ENCODE results near the gene HMGN4.

The HMGN4 gene

DNA sequence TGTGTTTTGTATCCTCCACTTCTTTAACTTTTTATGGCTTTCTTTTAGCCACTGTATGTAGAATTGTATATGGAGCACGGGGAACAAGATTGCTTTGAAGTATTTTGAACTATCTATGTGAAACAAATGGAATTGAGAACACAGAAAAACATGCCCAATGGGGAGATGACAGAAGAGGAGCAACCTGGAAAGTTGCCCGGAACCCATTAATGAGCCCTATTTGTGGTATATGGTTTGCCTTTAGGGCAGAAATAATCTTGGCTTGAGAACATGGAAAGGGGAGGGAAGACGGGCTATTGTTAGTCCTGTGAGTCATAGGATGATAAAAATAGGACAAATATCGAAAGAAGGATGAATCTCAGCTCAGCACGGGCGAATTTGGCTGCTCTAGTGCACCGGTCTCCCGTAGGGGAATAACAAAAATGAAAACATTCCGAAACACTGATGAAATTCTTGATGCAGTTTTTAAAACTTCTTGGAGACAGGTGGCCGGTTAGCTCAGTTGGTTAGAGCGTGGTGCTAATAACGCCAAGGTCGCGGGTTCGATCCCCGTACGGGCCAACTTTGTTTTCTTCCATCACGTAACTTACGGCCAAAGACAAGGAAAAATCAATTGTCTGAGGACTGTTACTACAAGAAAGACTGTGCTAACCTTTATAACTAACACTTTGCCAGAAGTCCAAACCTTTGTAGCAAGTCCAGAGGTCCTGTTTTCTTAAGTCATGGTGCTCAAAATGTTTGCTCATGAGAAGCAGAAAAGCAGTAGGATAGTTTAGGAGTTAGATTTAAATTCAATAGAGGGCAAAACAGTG, 15.7 kb downstream of the HMGN4 start:
- DNase-seq = peak; percentile 62

DNA sequence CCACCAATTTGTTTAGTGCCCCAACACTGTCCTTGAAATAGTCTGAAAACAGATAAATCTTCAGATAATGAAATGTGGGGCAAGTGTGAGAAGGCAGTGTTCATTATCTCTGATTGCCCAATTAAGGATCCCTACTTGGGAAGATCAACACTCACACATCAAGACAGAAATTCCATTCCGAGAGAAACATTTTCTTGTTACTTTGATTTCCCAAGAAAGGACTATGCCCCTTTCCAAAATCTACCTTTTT, 16.2 kb downstream of the HMGN4 start:
- DNase-seq = no peak

DNA sequence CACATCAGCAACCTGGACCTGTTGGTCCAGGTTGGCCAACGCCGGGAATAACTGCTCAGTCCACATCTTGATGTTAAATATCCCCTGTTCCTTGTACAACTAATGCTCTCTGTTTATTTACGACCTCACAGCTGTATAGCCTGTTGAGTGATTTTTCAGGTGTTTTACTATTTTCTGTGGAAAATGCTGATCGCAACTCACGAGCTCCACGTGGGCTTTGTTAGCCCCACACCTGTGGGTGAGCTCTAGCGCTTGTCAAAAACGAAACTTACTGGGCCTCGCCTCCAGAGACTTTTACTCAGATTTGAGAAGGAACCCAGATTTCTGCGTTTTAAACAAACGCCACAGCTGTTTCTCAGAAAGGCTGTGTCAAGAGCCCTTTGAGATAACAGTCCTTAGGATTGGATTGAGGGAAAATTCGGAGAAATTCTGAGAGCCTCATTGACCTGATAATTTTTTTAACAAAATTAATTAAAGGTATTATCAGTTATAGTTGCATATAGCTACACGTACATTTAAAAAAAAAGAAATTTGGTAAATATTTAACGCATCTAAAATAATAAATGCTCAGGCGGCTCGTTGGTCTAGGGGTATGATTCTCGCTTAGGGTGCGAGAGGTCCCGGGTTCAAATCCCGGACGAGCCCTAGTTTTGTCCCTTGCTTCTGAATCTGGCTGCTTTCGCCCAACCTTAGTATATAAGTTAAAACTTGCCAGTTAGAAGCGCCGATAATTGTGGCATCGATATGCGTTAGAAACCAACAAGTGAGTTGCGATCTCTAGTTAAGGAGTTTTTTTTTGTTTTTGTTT, 16.7 kb downstream of the HMGN4 start:
- peak; percentile 52 for DNase-seq

DNA sequence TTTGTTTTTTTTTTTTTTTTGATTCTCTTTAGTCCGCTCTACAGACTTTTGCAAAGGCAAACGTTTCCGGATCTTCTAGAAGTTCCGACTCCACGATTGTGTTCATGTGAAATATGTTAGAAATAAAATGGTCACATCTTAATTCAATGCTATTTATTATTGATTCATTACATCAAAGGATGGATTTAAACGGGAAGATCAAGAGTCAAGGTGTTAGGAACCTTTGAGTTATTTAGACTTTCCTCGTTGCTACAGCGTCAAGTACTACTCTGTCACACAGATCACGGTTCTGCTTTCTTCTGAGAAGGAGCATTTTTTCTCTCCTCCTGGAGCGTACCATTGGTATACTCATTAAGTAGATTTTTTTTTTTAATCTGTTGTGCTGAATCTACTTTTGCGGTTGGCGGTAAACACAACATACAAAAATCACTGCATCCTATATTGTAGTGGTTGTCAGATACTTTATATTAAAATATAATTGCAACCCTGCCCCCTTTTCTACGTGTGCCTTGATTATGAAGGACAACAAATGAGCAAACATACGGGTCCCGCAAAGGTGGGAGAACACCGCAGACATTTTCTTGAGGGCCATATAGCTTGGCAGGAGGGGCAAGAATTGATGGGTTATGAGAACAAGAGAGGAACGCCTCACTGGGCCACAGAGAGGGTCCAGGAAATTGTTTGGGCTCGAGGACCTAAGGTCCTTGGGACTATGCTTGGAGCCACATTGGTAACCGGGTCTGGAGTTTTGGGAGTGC, 17.5 kb downstream of the HMGN4 start:
- DNase-seq = no peak

DNA sequence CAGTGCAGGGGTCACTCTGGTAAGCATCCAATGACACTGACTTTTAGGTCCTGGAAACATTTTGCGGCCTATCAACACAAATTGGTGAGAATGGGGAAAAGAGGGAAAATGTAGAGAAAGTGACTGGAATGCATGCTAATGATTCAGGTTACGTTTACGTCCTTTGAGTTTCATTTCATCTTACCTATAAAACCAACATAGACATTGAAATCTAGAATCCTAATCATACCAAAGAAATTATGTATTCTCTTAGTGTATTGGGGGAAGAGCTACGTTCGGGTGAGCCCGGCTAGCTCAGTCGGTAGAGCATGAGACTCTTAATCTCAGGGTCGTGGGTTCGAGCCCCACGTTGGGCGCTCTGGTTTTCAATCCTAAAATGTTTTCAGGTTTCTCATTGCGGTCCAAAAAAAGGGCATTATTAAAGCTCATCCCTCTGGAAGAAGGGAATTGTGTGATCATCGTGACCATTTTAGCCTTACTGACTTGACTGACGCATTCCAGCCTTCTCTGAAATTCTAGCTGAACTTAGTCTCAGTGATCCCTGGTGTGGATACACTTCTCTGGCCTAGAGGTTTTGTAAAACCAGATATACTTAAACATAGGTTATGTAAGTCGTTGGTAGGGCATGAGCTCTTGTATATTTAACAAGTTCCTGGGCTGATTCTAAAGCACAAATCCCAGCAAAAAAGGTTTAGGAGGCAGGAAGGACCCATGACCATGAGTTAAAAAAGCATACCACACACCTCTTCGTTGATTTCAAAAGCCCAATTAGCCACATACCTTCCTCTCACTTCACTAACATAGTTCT, 18.3 kb downstream of the HMGN4 start:
- peak; percentile 55 for DNase-seq

DNA sequence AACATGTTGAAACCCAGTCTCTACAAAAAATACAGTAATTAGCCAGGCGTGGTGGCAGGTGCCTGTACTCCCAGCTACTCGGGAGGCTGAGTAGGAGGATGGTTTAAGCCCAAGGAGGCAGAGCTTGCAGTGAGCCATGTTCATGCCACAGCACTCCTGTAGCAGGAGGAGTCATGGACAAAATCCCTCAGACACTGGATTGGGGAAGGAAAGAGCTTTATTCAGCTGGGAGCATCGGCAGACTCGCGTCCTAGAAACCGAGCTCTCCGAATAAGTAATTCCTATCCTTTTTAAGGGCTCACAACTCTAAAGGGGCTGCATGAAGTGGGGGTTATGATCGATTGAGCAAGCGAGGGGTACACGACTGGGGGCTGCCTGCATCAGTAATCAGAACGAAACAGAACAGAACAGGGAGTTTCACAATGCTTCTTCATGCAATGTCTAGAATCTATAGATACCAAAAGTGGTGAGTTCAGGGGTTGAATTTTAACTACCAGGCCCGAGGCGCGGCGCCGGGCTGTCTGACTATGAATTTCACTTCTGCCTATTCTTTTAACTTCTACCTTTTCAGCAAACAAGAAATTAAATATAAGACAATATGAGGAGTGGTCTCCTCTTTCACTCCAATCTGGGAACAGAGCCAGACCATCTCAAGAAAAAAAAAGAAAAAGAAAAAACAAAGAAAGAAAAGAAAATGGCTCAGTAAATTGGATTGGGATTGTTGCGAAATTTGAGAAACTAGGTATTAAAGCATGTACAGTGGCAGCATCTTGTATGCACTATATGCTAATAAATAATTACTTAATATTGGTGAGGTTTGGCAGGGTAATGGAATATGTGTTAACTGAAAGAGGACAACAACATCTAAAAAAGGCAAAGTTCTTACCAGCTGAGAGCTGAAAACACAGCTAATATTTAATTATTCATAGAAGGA, 23.6 kb downstream of the HMGN4 start:
- DNase-seq = no peak

DNA sequence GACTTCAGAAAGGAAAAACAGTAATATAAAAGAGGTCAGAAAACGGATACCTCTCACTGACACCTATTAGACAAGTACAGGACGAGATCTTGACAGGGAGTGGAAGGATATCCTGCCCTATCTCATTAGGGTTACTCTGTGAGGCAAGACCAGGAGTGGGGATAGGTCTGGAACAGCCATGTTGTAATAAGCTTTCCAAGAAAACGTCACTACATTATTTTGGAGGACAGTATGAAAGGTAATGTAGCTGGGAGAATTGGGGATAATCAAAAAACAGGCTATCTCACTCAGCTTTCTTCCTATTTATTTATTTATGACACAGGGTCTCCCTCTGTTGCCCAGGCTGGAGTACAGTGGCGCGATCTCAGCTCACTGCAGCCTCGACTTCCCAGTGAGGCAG, 25.3 kb downstream of the HMGN4 start:
- no peak for DNase-seq

DNA sequence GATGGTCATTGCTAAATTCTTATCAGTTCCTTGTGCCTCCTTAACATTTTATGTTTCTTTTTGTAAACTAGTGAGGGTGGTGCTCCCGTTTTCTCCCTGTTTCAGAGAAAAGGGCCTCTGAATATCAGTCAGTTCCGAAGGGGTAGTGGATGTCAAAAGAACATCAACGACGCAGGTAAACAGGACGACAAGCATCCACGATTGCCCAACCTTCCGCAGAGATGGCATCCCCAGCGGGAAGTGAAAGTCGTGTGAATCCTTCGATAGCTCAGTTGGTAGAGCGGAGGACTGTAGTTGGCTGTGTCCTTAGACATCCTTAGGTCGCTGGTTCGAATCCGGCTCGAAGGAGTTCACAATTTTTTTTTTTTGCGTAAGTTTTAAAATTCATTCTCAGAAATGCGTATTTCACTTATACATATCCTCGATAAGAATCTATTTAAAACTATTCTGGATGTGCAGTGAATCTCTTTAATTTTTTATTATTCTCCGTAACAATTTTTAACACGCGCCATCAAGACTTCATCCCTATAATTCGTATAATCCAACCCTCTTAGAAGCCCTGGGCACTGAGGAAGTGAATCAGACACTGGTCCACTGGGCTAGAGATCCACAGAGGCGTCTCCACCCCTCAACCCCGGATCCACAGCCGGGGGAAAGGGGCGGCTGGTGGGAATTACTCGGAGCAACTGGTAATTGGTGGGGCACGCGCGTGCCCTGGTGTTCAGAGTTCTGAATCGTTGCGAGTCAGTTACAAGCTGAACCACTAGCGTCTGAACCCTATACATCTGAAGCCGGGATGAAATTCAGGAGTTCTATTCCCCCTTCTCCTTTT, 30.7 kb downstream of the HMGN4 start:
- peak; percentile 79 for DNase-seq

DNA sequence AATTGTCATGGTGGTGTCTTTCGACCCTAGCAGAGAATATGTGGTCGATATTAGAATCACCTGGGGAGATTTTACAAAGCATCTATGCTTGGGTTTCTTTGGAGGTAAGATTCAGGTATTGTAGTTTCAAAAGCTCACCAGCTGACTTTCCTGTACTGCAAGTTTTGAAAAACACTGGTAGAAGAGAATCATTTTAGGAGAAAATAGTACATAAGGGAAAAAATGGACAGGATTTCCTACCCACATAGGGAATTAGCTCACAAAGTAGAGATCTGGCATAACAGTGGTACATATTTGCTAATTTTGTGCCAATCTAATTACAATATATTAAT, 31.2 kb downstream of the HMGN4 start:
- no peak for DNase-seq

DNA sequence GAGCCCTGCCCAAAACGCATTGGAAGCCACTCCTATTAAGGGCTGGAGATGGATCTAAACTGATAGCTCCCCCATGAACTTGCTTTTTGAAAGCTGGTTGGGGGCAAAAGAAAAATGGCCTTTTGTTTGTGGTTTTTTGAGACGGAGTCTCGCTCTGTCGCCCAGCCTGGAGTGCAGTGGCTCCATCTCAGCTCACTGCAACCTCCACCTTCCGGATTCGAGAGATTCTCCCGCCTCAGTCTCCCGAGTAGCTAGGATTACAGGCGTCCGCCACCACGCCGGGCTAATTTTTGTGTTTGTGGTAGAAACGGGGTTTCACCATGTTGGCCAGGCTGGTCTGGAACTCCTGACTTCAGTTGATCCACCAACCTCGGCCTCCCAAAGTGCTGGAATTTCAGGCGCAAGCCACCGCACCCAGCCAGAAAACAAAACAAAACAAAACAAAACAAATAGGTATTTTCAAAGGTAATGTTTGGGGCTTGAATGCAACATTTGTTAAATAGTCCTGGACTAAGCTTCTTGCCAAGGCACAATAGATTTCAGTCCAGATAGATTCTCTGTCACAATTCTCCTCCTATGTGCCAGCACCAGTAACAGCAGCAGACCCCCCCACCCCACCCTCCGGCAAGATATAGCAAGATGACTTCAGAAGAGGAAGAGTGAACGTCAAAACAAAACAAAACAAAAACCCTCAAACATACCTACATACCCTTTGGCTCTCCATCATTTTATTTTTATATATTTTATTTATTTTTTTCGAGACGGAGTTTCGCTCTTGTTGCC, 32.1 kb downstream of the HMGN4 start:
- DNase-seq = no peak

DNA sequence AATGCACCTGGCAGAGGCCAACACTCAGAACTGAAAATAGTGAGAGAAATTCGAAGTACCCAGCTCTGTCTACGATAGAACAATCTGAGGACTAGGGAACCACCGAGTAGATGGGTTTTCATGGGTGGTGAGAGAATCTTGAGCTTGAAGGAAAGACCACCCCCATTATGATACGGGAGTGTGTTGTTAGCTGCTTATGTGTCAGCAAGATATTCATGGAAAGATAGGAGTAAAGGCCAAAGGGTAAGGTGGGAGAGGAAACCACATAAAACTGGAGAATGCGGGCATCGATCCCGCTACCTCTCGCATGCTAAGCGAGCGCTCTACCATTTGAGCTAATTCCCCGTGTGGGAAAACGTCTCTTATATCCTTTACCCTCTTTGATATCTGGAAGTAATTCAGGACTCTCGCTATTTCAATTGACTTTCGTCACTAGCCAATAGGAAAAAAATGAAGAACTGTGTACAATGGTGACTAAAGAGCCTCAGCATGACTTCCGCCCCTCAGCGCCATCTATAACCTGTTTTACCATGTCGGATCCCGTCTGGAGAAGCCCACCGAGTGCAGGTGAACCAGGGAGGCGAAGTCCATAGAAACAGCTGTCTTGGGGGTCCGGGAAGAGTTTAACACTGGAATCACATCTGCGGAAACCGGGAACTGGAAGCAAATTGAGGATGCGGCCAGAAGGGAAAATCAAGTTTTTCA, 33.6 kb downstream of the HMGN4 start:
- peak; percentile 82 for DNase-seq

DNA sequence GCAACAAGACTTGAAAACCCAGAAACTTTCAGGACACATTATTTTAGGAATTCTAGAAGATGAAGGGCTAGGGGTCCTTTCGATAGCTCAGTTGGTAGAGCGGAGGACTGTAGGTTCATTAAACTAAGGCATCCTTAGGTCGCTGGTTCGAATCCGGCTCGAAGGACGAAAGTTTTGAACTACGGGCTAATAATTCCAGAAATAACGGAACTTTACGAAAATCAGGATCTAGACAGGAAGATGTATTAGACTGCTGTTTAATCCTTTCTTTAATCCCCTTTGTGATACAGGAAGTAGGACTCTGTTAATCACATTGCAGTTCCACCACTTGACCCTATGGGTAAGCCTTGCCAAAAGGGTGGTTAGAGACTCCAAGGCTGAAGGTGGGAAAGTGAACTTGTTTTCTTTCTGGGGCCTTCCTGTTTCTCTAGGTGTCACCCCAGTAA, 37.4 kb downstream of the HMGN4 start:
- DNase-seq = no peak

DNA sequence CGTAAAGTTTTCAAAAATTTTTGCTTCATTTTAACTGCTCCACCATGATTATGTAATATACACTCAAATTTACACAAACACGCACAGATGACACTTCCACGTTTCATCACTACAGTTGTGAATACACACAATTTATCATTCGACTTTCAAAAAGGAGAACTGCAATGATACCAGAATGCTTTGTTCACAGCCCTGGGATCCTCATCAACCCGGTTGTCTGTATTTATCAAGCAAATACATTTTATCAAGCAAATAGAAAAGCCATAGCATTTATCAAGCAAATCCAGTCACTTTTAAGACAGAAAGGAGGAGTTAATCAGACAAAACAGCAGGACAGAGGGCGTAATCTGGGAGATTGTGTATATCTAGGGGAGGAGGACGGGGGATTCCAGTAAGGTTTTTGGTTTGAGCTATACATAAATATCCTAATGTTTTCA, 38.3 kb downstream of the HMGN4 start:
- DNase-seq = no peak

DNA sequence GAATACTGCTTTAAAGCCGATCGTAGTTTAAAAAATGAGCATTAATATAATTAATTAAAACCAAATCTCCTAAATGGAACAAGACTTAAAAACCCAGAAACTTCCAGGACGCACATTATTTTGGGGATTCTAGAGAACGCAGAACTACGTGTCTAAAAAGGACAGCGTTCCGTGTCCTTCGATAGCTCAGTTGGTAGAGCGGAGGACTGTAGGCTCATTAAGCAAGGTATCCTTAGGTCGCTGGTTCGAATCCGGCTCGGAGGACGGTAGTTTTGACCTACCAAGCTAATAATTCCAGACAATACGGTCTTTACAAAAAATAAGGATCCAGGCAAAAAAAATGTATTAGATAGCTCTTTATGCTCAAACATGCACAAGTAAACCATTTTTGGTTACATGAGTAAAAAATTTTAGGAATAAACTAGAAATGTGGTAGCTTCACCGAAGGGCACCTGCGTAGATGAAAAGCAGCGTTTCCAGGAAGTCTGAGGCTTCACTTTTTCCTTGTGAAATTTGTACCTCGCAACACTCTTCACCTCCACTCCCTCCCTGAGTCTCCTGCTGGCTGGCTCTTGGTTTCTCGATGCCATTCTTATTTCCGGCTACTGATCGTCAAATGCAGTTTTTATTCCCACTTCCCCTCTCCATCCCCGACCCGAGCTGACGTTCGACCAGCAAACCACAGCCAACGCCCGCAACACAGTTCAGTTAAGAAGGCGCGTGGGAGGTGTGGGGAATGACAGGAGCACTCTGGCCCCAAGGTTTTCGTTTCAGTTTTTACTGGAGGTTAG, 39.0 kb downstream of the HMGN4 start:
- no peak for DNase-seq

DNA sequence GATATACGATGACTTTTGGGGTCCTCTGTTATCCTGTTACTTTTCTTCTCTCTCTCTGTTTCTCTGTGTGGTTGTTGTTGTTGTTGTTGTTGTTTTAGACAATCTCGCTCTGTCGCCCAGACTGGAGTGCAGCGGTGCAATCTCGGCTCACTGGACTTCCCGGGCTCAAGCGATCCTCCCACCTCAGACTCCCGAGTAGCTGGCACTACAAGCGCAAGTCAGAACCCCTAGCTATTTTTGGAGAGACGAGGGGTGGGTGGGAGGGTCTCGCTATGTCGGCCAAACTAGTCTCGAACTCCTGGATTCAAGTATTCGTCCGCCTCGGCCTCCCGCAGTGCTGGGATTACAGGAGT, 39.5 kb downstream of the HMGN4 start:
- no peak for DNase-seq

DNA sequence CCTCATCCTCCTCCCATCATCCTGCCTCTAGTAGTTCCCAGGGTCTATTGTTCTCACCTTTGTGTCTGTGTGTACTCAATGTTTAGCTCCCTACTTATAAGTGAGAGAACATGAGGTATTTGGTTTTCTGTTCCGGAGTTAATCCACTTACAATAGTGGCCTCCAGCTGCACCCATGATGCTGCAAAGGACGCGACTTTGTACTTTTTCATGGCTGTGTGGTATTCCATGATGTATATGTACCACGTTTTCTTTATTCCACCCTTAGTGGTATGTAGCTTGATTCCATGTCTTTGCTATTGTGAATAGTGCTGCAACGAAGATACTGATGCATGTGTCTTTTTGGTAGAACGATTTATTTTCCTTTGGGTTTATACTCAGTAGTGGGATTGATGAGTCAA, 40.1 kb downstream of the HMGN4 start:
- DNase-seq = no peak

DNA sequence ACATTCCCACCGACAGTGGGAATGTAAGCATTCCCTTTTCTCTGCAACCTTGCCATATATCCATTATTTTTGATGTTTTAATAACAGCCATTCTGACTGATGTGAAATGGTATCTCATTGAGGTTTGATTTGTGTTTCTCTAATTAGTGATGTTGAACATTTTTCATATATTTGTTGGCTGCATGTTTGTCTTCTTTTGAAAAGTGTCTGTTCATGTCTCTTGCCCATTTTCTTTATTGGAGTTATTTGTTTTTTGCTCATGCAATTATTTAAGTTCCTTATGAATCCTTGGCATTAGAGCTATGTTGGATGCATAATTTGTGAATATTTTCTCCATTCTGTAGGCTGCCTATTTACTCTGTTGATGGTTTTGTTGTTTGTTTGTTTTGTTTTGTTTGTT, 40.6 kb downstream of the HMGN4 start:
- no peak for DNase-seq

DNA sequence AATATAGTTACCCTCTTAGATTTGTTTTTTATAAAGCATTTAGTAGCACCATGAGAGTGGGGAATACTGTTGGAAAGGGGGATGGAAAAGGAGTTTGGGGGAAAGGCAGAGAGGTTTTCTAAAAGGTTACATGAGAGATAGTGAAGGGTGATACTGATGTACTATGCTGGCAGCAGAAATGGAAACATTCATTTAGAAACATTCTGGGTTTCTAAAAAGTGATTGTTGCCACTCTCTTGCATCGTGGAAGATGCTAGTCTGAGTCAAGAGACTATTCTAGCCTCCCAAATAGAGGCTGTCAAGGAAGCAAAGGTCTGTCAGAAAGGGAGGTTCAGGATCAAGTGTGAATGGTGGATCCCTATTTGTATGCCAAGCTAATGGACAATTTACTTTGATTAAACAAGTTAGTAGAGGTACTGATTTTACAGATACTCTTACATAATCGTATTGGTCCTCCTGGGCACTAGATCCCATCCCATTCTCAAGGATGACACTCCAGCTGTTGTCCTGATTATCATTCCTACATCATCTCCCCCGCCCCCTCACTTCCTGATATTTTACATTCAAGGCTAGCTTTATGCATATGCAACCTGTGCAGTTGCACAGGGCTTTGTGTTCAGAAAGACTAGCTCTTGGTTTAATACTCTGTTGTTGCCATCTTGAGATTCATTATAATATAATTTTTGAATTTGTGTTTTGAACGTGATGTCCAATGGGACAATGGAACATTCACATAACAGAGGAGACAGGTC, 43.2 kb downstream of the HMGN4 start:
- no peak for DNase-seq
